ENCODE measurements around the gene ROR2. TPM values are rescaled to one million over a fixed set of nuclear protein-coding genes. Genes with fewer than 3 reads are reported as not detected.

The ROR2 gene
- total RNA-seq, 1 experiment from 2014 or later: 0.66 TPM

GRCh38 chr9:91740701-91741100, 209.3 kb downstream of the ROR2 start:
- Histone ChIP-seq H3K27ac (no peak overlapping the region), H3K4me1 (replicated peaks) (no peaks in the 10 kb centered on the region; the same call in 1 of the 2 replicates), H3K9me3 (replicated peaks) (no peaks in the 10 kb centered on the region), H3K4me3 (no peak overlapping the region), H3K36me3 (no peaks in the 10 kb centered on the region), H3K27me3 (replicated peaks) (no peaks in the 10 kb centered on the region)
- DNase-seq (ENCODE audit: low read depth in 1 of 2, low spot score in 2 of 2): no peak

GRCh38 chr9:91736898-91737601, 213.0 kb downstream of the ROR2 start:
- H3K4me3 ChIP-seq: no peak overlapping the region
- no peak for DNase-seq (ENCODE audit: low read depth in 1 of 2, low spot score in 2 of 2)
- H3K9me3 ChIP-seq (replicated peaks): no peaks in the 10 kb centered on the region
- no peak overlapping the region for H3K27ac ChIP-seq
- no peaks in the 10 kb centered on the region for H3K36me3 ChIP-seq
- H3K4me1 ChIP-seq (replicated peaks): peaks cover 8% of the 10 kb centered on the region
- no peaks in the 10 kb centered on the region for H3K27me3 ChIP-seq (replicated peaks)

GRCh38 chr9:91736311-91736710, 213.7 kb downstream of the ROR2 start:
- DNase-seq (ENCODE audit: low read depth in 1 of 2, low spot score in 2 of 2): no peak
- no peak overlapping the region for H3K27ac ChIP-seq
- no peaks in the 10 kb centered on the region for H3K27me3 ChIP-seq (replicated peaks)
- H3K4me3 ChIP-seq: no peak overlapping the region
- H3K9me3 ChIP-seq (replicated peaks): no peaks in the 10 kb centered on the region
- peaks cover 8% of the 10 kb centered on the region for H3K4me1 ChIP-seq (replicated peaks)
- H3K36me3 ChIP-seq: no peaks in the 10 kb centered on the region

- Histone ChIP-seq H3K27ac (no peak overlapping the region), H3K4me1 (replicated peaks) (peaks cover 8% of the 10 kb centered on the region), H3K9me3 (replicated peaks) (no peaks in the 10 kb centered on the region), H3K27me3 (replicated peaks) (no peaks in the 10 kb centered on the region), H3K4me3 (no peak overlapping the region), H3K36me3 (no peaks in the 10 kb centered on the region)
- DNase-seq (ENCODE audit: low read depth in 1 of 2, low spot score in 2 of 2): no peak
Measured at GRCh38 chr9:91735049-91735448, 215.0 kb downstream of the ROR2 start.

GRCh38 chr9:91734371-91734981, 215.6 kb downstream of the ROR2 start:
- Histone ChIP-seq H3K9me3 (replicated peaks) (no peaks in the 10 kb centered on the region), H3K4me1 (replicated peaks) (peaks cover 8% of the 10 kb centered on the region), H3K4me3 (no peak overlapping the region), H3K27me3 (replicated peaks) (no peaks in the 10 kb centered on the region), H3K36me3 (no peaks in the 10 kb centered on the region), H3K27ac (no peak overlapping the region)
- DNase-seq (ENCODE audit: low read depth in 1 of 2, low spot score in 2 of 2): peak; percentile 31 to 59

- no peak overlapping the region for H3K27ac ChIP-seq
- DNase-seq (ENCODE audit: low read depth in 1 of 2, low spot score in 2 of 2): no peak
- H3K4me3 ChIP-seq: no peak overlapping the region
- peaks cover 8% of the 10 kb centered on the region for H3K4me1 ChIP-seq (replicated peaks)
- no peaks in the 10 kb centered on the region for H3K27me3 ChIP-seq (replicated peaks)
- H3K36me3 ChIP-seq: no peaks in the 10 kb centered on the region
- no peaks in the 10 kb centered on the region for H3K9me3 ChIP-seq (replicated peaks)
Measured at GRCh38 chr9:91733006-91733624, 216.9 kb downstream of the ROR2 start.

GRCh38 chr9:91732187-91733005, 217.6 kb downstream of the ROR2 start:
- Histone ChIP-seq H3K4me3 (no peak overlapping the region), H3K9me3 (replicated peaks) (no peaks in the 10 kb centered on the region), H3K27me3 (replicated peaks) (no peaks in the 10 kb centered on the region), H3K36me3 (no peaks in the 10 kb centered on the region), H3K27ac (no peak overlapping the region), H3K4me1 (replicated peaks) (peaks cover 8% of the 10 kb centered on the region)
- DNase-seq (ENCODE audit: low read depth in 1 of 2, low spot score in 2 of 2): no peak

- H3K4me1 ChIP-seq (replicated peaks): peaks cover 8% of the 10 kb centered on the region
- H3K27ac ChIP-seq: no peak overlapping the region
- H3K27me3 ChIP-seq (replicated peaks): no peaks in the 10 kb centered on the region
- H3K9me3 ChIP-seq (replicated peaks): no peaks in the 10 kb centered on the region
- DNase-seq (ENCODE audit: low read depth in 1 of 2, low spot score in 2 of 2): no peak
- H3K36me3 ChIP-seq: no peaks in the 10 kb centered on the region
- no peak overlapping the region for H3K4me3 ChIP-seq
Measured at GRCh38 chr9:91730806-91731205, 219.2 kb downstream of the ROR2 start.

GRCh38 chr9:91729558-91729842, 220.5 kb downstream of the ROR2 start:
- Histone ChIP-seq H3K4me3 (no peak overlapping the region), H3K9me3 (replicated peaks) (no peaks in the 10 kb centered on the region), H3K27me3 (replicated peaks) (no peaks in the 10 kb centered on the region), H3K4me1 (replicated peaks) (peaks cover 1% of the 10 kb centered on the region), H3K36me3 (no peaks in the 10 kb centered on the region), H3K27ac (no peak overlapping the region)
- DNase-seq (ENCODE audit: low read depth in 1 of 2, low spot score in 2 of 2): no peak

- no peak overlapping the region for H3K27ac ChIP-seq
- H3K4me1 ChIP-seq (replicated peaks): no peaks in the 10 kb centered on the region
- no peak overlapping the region for H3K4me3 ChIP-seq
- no peaks in the 10 kb centered on the region for H3K27me3 ChIP-seq (replicated peaks)
- DNase-seq (ENCODE audit: low read depth in 1 of 2, low spot score in 2 of 2): no peak
- no peaks in the 10 kb centered on the region for H3K9me3 ChIP-seq (replicated peaks)
- H3K36me3 ChIP-seq: no peaks in the 10 kb centered on the region
Measured at GRCh38 chr9:91727972-91728371, 222.1 kb downstream of the ROR2 start.

- DNase-seq (ENCODE audit: low read depth in 1 of 2, low spot score in 2 of 2): peak in 1 of 2 experiments; percentile 39
- no peaks in the 10 kb centered on the region for H3K27me3 ChIP-seq (replicated peaks)
- H3K27ac ChIP-seq: no peak overlapping the region
- no peaks in the 10 kb centered on the region for H3K9me3 ChIP-seq (replicated peaks)
- H3K36me3 ChIP-seq: no peaks in the 10 kb centered on the region
- no peak overlapping the region for H3K4me3 ChIP-seq
- no peaks in the 10 kb centered on the region for H3K4me1 ChIP-seq (replicated peaks)
Measured at GRCh38 chr9:91727316-91727861, 222.6 kb downstream of the ROR2 start.

- DNase-seq (ENCODE audit: low read depth in 1 of 2, low spot score in 2 of 2): no peak
- no peaks in the 10 kb centered on the region for H3K27me3 ChIP-seq (replicated peaks)
- H3K4me3 ChIP-seq: no peak overlapping the region
- no peaks in the 10 kb centered on the region for H3K36me3 ChIP-seq
- no peaks in the 10 kb centered on the region for H3K9me3 ChIP-seq (replicated peaks)
- no peaks in the 10 kb centered on the region for H3K4me1 ChIP-seq (replicated peaks)
- no peak overlapping the region for H3K27ac ChIP-seq
Measured at GRCh38 chr9:91726406-91727100, 223.5 kb downstream of the ROR2 start.

GRCh38 chr9:91725651-91726050, 224.4 kb downstream of the ROR2 start:
- no peaks in the 10 kb centered on the region; the same call in 1 of the 2 replicates for H3K4me1 ChIP-seq (replicated peaks)
- DNase-seq (ENCODE audit: low read depth in 1 of 2, low spot score in 2 of 2): no peak
- no peak overlapping the region for H3K4me3 ChIP-seq
- no peak overlapping the region for H3K27ac ChIP-seq
- no peaks in the 10 kb centered on the region for H3K36me3 ChIP-seq
- H3K27me3 ChIP-seq (replicated peaks): no peaks in the 10 kb centered on the region
- no peaks in the 10 kb centered on the region for H3K9me3 ChIP-seq (replicated peaks)
